ENCODE data around the gene TMX1.

The TMX1 gene

DNA sequence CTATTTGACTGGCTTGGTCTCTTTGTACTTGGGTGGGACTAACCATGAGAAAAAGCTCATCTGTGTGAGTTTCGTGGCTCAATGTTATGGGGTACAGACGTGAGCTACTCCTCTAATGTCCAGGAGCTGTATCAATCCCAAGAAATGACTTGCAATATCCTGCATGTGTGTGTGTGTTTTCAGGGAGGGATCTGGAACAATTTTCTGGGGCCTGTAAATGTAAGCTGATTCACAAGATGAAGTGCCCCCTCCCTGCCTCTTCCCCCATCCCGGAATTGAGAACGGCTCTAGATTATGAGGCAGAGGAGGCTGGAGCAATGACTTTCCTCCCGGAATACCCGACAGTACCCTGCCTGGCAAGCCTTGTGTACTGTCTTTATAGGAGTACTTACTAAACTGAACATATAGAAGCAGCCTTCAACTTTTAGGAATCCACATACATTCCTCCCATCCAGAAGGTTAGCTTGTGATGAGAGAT lies 53.9 kb downstream of the TMX1 start:
- TF ChIP-seq, protein P1, sequence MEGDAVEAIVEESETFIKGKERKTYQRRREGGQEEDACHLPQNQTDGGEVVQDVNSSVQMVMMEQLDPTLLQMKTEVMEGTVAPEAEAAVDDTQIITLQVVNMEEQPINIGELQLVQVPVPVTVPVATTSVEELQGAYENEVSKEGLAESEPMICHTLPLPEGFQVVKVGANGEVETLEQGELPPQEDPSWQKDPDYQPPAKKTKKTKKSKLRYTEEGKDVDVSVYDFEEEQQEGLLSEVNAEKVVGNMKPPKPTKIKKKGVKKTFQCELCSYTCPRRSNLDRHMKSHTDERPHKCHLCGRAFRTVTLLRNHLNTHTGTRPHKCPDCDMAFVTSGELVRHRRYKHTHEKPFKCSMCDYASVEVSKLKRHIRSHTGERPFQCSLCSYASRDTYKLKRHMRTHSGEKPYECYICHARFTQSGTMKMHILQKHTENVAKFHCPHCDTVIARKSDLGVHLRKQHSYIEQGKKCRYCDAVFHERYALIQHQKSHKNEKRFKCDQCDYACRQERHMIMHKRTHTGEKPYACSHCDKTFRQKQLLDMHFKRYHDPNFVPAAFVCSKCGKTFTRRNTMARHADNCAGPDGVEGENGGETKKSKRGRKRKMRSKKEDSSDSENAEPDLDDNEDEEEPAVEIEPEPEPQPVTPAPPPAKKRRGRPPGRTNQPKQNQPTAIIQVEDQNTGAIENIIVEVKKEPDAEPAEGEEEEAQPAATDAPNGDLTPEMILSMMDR (IDR thresholded peaks at IDR 0.05; ENCODE audit: insufficient read depth, missing control alignments) = no peak
- FAIRE-seq (no peak), DNase-seq (ENCODE audit: insufficient read length, low spot score) (no peak)

DNA sequence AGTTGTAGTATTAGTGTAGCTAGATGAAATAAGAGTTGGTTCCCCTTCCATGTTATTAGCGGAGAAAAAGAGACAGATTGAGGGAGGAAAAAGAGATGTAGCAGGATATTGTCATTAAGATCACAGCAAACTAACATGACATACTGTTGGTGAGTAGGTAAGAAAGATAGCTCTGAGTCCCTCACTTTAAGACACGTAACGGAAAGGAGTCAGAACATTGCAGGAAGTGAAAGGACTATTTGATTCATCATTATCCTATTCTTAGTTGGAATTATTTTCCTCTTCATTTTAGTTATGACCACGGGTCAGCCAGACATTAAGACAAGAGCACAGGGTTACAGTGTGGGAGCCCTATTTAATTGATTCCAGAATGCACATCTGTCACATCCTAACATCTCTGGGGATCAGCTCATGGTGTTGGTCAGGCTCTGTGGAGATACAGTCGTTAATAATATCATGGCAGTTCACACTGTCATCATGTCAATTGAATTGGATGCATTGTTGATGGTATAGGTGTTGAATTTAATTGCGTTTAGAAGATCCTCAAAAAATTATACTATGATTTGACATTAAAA lies 55.0 kb downstream of the TMX1 start:
- no peak for FAIRE-seq
- DNase-seq (ENCODE audit: insufficient read length, low spot score) = no peak
- TF ChIP-seq, protein P1 (IDR thresholded peaks at IDR 0.05; ENCODE audit: insufficient read depth, missing control alignments) = no peak

DNA sequence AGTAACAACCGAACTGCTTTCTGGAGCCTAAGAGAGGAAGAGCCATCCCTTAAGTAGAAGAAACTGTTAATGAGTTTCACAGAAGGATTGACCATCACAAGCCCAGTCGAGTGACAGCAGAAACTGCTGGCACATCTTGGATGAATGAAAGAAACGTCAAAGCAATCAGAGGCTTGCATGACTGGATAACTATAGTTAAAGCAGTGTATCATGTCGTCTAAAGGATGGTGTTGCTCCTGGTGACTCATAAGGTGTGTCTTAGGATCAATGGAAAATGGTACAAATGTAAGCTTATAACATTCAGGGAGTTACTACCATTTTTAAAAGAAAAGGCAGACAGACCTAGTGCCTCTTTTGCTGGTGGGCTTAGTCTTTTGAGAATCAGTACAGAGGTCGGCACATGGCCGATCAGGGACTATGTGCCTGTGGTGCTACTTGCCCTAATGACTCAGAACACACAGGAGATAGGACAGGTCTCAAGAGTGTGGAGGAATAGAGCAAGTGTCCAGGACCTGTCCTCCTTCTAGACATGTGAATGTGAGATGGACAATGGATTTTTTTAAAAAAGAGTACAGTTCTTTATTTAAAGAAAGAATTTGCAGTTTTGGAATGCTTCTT lies 55.7 kb downstream of the TMX1 start:
- DNase-seq (ENCODE audit: insufficient read length, low spot score) (no peak), FAIRE-seq (no peak)
- TF ChIP-seq, protein P1 (IDR thresholded peaks at IDR 0.05; ENCODE audit: insufficient read depth, missing control alignments) = no peak

DNA sequence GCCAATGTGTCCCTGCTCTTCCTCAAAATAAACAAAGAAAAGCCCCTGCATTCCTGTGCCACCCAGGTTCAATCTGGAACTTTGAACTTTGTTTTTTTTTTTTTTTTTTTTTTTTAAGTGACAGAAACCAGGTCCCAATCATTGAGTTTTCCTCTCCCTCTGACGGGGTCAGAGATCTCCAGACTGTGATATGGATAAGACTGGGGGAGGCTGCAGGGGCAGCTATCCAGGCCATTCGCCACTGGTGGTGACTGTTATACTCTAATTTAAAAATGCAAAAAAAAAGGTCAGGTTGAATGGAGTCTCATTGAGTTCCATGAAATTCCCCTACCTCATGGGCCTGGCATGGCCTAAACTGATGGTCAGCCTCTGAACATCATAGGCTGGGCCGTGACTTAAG lies 57.0 kb downstream of the TMX1 start:
- FAIRE-seq (no peak), DNase-seq (ENCODE audit: insufficient read length, low spot score) (no peak)
- TF ChIP-seq, protein P1 (IDR thresholded peaks at IDR 0.05; ENCODE audit: insufficient read depth, missing control alignments) = no peak

DNA sequence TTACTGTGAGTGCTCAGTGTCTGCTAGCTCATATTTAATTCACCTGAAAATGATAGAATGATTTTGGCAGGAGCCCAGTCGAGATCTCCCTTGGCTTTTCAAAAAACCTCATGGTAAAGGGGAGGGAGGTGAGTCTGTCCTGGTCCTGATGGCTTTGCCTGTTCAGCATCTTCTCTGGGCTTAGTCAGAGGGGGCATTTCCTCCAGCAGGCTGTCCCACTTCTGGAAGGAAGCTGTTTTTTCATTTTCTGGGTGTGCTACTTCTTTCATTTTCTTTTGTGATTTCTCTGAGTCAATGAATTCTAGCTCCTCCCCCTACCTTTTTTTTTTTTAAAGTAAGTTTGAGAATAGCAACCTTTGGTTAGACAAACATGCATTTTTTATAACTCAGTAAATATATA lies 58.8 kb downstream of the TMX1 start:
- TF ChIP-seq, protein P1 (IDR thresholded peaks at IDR 0.05; ENCODE audit: insufficient read depth, missing control alignments) = no peak
- no peak for DNase-seq (ENCODE audit: insufficient read length, low spot score)
- no peak for FAIRE-seq

DNA sequence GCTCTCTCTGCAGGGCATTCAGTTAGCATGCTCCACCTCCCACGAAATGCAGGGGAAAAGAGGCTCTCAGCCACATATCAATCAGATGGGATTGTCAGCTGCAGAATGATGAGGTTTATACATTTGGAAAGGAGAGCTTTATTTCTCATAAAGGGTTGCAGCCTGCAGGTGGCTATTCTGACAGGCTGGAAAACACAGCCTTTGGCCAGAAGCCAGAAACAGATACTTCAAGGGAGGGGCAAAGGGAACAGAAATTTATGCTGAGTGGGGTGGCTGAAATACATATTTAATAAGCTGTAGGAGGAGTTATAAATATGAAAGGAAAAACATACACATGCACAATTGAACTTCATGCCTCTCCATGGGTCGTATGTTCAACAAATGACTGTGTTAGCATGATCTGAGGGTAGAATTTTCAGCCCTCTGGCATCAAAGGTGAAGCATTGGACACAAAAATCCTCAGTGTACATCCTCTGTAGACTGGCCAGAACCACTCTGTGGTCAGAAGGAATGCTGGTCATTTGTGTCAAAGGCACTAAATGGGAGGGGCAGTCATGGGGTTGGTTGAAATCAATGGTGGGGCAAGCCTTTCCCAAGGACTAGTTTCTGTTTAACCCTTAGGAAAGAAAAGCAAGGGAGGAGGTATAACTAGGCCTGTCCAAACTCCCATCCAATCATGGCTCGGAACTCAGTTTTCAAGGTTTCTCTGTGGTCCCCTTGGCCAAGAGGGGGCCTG lies 62.4 kb downstream of the TMX1 start:
- DNase-seq (ENCODE audit: insufficient read length, low spot score) (no peak), FAIRE-seq (no peak)
- TF ChIP-seq, protein P1 (IDR thresholded peaks at IDR 0.05; ENCODE audit: insufficient read depth, missing control alignments) = no peak

DNA sequence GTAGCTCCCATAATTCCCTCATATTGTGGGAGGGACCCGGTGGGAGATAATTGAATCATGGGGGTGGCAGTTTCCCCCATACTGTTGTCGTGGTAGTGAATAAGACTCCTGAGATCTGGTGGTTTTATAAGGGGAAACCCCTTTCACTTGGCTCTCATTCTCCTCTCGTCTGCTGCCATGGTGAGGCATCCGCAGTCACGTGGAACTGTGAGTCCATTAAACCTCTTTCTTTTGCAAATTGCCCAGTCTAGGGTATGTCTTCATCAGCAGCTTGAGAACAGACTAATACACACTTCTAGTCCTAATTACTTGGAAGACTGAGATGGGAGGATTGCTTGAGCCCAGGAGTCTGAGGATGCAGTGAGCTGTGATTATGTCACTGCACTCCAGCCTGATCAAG lies 64.4 kb downstream of the TMX1 start:
- TF ChIP-seq, protein P1 (IDR thresholded peaks at IDR 0.05; ENCODE audit: insufficient read depth, missing control alignments) = no peak
- DNase-seq (ENCODE audit: insufficient read length, low spot score) = no peak
- no peak for FAIRE-seq
